ENCODE data around the gene TMEM9.
A peak's percentile ranks its signal among the peaks of the same experiment; 100 is the strongest.

TMEM9 gene

DNA sequence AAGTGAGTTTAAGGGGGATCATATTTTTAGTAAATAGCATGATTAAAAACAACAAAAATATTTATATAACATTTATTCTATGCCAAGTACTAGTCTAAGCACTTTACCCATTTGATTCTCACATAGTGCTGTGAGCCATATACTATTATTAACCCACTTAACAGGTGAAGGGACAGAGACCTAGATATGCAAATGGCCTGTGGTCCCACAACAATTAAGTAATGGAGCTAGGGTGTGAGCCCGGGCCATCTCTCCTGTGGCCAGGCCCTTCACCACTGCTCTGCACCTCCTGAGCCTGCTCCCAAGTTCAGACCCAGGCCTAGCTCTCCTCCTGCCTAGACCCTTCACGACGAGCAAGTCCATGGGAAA is 27.8 kb downstream of the TMEM9 start:
- DNase-seq = no peak

DNA sequence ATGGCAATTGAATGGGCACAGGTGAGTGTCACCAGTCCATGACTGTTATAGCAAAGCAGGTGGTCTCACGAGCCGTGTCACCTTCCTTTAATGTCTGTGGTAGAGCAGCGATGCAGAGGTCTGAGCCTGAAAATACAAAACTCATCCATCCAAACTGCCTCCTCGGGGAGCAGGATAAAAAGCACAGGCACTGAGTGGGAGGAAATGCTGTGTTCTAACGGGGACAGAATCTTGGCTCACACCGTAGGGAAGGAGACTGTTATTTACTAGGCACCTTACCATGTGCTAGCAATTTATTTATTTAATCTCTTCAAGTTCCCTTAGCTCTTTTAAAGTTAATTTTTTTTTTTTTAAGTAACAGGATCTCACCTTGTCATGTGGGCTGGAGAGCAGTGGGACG is 28.5 kb downstream of the TMEM9 start:
- DNase-seq = no peak

DNA sequence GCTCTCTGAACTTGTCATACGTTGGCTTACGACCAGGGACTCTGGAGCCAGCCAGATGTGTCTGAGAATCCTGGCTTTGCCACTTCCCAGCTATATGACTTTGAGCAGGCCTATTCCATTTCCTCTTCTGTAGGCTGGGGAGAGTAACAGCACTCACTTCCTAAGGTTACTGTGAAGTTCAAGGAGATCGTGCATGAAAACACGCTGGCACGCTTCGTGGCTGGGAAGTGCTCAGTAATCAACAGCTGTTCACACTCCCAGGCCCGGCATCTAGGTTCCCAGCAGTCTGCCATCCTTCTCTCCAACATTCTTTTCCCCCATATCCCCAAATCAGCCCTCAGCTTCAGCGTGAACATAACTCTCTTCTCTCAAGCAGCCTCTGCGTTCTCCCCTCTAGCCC is 29.3 kb downstream of the TMEM9 start:
- no peak for DNase-seq

DNA sequence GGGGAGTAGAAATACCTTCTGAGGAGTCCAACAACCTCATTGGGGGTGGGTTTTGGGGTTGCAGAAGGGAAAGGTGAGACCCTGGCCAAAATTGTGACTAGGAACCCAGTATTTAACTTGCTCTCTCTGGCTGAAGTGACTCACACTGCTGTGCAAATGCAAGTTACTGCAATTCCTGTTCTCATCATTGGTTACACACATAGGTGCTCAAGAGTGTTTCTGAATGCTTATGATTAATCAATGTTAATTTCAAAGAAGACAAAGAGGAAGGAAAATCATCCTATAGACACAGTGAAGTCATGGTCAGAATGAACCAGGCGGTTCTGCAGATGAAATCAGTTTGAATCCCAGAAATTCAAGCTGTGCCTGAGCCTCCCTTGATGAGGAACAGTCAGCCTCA is 30.4 kb downstream of the TMEM9 start:
- DNase-seq = no peak

DNA sequence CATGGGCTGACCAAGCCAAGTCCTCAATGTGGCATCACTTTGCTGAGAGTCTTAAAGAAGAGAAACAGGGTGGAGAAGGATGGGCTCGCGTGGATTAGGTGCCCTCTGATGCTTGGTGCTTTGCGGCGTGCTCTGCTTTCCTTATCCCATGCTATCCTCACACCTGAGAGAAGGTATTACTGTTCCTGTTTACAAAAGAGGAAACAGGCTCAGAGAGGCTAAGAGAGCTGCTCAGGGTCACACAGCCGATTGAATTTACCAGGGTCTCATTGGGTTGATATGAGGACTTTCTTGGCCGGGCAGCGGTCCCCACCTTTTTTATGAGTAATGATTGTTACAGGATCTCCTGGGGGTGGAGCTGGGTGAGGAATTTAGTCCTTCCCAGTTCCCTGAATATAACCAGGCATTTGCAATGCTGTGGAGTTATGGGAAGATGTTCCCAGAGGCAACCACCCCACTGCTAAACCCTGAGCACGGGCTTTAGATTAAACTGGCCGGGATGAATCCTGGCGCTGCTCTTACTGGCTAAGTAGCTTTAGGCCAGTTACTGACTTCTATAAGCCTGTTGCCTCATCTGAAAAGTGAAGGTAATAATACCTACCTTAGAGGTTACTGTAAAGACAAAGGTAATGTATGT is 31.8 kb downstream of the TMEM9 start:
- no peak for DNase-seq

DNA sequence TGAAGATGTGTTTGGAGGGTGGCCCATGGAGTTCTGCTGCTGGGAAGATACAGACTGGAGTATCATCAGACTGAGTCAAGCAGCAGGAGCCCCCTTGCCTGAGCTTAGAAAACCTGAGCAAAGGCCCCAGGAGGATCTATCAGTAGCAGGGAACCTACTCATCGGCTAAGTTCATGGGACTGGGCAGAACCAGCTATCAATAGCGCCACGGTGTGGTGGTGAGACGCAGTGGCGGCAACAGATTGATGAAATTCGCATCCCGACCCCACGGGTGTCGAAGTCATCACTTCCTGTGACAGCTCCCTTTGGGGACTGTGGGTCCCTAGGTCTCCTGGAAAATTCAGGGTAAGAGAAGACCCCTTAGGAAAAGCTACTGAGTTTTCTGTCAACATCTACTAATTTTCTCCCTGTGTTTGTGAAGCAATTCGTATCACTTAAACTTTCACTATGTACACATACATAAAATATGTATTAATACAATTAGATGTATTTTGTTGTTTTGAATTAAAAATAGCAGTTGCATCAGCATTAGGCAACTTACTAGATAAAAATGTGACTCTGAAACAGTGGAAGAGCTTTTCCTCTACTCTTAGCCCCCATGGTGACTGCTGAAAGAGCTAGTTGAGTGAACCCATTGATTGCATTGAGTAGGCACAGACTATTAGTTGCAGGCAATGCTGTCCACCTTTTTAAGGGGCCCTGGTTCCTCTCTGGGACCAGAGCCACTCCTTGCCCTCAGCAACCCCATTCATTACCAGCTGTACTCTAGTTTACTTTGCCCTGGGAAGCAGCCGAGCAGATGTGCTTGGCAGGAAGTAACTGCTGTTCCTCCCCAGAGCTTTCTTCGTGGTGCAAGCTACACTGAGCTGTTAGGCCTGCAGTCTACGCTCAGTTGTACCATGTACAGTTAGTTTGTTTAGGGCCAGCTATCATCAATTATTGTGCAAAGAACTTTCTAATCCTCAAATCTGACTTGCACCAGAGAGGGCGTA is 34.8 kb downstream of the TMEM9 start:
- DNase-seq = no peak

DNA sequence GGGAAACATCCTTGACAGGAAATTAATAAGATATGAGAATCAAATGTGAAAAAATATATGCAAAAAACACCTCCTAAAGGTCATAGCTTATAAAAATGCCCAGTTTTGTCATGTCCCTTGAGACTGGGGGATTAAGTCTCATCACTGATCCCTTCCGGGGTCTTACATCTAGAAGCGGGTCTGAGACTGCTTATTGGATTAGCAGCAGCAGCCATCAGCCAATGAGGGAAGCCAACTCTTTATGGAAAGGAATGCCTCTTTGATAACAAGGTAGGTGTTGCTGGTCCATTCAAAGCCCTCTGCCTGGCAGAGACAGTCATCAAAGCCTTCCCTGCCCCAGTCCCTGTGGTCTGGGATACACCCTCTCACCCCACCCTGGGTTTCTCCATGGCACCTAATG is 38.2 kb downstream of the TMEM9 start:
- DNase-seq = no peak

DNA sequence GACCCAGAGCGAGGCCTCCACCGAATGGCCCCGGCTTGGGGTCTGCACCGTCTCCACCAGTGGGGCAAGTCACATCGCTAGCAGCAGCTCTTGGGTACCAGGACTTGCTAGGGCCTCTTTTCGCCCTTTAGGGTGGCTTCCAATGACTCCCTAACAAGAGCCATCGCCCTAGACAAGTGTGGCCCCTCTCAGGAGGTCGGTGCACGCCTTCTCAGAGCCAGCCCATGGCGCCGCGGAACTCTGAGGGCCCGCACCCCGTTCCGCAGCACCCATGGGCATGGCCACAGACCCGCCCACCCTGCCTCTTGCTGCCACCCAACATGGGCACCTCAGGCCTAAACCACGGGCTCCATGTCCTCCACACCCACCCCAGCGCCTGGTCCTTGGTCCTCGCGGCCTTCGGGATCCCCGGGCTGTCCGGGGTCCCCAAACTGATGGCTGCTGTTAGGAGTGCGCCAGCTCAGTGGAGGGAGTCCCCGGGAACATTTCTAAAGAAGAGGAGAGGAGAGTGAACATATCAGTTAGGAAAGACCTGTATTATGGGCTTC is 38.8 kb downstream of the TMEM9 start:
- DNase-seq = no peak

DNA sequence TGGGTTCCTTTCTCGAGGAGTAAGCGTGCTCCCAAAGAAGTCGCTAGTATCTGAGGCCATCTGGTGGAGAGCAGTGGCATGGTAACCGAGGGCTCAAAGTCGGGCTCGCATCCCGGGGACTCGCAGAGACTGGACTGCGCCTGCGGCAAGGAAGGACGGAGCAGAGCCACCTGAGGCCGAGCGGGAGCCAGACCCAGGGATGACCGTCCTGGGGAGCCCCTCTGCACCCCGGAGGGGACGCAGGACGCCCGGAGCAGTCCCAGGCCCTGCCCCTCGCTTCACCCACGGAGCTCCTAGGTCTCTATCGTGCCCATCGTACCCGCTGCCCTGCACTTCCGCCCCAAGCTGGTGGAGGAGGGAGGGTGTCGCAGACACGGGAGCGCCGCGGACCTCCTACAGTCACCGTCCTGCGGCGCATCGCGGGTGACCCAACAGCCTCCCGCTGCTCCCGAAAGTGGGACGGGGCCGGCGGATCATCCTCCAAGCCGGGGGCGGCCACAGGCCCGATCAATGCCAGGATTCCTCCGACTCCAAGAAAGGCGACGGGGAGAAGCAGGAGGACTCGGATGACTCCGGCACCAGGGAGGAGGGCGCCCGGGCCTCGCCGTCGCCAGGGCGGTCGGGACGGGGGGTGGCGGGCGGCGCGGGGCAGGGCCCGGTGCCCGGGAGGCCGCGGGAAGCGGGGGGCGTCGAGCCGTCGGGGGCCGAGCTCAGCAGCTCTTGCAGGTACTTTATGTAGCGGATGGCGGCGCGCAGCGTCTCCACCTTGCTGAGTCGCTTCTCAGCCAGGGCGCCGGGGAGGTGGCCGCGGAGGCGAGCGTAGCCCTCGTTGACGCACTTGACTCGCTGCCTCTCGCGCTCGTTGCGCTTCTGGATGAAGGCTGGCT is 39.8 kb downstream of the TMEM9 start:
- DNase-seq = peak; percentile 76

DNA sequence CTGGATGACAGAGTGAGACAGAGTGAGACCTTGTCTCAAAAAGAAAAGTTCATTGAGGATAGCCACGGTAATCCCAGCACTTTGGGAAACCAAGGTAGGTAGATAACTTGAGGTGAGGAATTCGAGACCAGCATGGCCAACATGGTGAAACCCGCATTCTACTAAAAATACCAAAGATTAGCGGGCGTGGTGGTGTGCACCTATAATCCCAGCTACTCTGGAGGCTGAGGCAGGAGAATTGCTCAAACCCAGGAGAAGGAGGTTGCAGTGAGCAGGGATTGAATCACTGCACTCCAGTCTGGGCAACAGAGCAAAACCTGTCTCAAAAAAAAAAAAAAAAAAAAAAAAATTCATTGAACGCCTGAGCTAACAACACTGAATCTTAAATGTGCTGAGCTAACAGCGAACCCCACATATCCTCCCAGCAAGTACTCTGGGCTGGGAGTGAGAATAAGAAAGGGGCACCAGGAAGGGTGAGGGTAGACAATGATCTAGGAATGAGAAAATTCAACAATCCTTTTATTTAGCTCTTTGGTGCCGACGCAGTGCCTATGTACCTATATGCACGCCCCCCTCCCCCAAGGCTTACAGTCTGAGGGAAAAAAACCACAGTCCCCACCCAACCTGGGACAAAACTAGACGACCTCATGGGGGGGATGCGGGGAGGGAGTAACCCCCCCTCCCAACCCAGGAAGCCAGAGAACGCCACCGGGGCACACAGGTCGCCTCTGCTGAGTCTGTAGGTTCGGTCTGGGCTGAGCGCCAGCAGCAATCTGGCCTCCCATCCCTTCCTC is 40.6 kb downstream of the TMEM9 start:
- DNase-seq = no peak

DNA sequence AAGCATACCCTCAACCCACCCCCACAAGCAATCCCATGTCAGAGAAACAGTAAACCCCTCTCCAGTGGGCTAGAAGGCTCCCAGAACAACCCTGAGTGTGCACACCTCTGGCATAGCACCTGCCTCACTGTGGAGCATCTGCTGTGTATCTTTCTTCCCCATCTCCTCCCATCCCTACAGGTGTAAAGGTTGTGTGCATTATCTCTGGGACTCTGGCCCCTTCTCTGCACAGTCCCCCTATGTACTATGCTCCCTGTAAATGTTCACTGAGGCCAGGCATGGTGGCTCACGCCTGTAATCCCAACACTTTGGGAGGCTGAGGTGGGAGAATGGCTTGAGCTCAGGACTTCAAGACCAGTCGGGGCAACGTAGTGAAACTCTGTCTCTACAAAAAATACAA is 41.3 kb downstream of the TMEM9 start:
- no peak for DNase-seq

DNA sequence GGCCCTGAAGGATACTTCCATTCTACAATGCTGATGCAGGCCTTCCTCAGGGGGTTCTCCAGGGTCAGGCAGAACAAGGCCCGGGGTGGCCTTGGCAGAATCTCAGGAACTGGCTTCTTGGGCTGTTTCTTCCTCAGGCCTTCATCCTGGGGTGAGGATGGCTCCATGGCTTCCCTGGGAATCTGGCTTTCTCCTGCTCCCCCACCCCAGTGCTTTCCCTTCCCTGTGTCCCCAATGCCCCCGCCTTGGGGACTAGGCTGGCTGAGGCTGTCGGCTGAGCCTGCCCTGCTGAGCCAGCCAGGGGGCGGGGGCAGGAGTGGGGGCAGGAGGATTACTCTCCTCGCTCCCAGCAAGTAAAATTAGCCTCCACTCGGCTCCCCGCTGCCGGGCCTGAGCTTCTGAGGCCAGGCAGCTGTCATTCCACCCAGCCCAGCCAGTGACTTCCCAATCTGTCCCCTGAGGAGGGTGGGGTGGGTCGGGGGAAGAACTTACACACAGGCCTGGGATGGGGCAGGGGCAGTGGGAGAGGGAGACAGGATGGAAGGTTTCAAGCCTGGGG is 42.0 kb downstream of the TMEM9 start, which contains the start of gene CACNA1S:
TSS of gene CACNA1S (minus strand) at position 254 of the 559 bp plus-strand sequence. CDS start at position 167, 87 bp downstream.
- DNase-seq = no peak

DNA sequence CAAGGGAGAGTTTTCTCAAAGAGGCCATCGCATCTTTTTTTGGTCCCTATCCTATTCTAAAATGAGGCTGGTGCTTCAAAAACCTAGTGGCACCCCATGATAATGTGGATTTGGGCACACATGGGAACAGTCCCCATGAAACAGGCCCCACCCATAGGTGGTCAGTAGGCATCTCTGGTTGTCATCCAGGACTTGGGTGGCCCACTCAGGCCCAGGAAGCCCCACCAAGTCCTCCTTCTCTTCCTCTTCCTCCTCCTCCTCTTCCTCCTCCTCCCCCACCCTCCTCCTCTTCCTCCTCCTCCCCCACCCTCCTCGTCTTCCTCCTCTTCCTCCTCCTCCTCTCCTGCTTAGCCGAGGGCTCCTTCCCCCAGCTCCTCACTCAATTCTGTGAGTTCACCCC is 42.6 kb downstream of the TMEM9 start:
- DNase-seq = no peak

DNA sequence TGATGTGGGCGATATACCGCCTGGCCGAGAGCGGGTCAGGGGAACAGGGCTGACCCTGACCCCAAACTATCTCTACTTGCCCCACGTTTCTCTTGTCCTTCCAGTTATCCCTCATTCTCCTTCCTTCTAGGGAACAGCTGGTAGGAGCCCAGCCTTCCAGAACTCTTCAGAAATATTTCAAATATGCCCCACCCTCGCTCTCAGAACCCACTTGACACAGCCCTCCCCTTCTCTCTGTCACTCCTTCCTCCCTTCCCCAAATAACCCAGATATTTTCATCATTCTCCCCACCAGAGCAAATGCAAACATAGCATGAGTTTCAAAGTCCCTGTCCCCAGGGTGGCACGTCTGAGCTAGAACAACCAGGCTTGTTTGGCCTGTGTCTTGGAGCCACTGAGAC is 43.1 kb downstream of the TMEM9 start:
- no peak for DNase-seq

DNA sequence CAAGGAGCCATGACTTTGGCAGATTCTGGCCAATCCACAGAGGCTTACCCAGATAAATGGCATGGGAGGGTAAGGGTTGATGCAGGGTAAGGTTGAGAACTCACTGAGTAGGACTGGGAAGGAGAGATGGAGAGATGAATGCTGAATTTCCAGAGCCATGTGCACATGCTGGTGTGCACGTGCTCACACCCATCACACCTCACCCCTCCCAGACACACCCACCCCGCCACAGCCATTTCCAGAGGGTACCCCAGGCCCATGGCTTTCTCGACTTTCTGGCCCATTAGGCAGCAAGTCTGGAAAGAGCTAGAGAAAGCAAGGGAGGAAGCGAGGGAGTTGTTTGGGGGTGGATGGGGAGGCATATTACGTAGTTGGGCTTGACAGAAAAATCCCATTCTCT is 43.7 kb downstream of the TMEM9 start:
- no peak for DNase-seq

DNA sequence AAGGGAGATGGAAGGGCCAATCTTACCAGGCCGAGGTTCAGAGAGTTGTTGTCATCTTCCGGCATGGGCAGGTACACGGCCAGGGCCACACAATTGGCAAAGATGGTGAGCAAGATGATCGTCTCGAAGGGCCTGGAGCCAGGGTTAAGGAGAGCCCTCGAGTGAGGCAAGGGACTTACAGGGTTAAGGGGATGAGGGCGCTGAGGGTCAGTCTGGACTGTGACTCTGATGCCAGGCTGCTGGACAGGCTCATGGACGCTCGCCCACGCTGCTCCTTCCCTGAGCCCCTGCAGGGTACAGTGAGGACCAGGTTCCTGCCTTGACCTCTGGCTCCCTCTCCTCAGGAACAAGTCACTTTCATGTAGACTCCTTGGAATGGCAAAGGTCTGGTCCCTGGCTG is 44.1 kb downstream of the TMEM9 start:
- no peak for DNase-seq

DNA sequence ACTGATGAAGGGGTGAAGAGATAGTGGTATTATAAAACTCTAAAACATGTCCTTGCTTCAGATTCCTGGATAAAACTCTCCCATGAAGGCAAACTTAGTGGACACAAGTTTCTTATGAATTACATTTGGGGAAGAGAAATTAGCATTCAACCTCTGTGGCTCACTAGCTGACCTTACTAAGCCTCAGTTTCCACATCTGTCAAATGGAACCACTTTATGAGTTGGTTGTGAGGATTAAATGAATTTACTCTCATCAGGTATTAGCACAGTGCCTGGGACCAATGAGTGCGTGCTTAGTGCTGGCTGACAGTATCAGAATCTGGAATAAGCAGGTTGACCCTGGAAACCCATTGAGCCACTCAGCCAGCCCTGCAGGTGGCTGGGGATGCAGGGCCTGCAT is 44.6 kb downstream of the TMEM9 start:
- no peak for DNase-seq

DNA sequence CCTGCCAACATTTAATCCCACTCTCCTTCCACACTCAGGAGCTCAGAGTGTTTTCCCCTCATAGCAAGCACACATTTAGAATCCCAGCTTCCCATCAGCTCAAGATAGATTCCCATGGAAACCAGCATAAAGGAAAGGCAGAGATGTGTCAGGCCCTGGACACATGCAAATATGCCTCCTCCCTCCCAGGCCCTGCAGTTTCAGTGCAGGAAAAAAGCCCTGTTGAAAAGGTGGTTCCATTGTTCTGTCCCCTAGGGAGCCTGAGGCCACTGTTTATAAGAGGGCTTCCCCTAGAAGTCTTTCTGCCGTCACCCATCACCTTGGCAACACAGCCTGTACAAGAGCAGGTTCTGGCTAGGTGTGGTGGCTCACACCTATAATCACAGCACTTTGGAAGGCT is 45.7 kb downstream of the TMEM9 start:
- no peak for DNase-seq

DNA sequence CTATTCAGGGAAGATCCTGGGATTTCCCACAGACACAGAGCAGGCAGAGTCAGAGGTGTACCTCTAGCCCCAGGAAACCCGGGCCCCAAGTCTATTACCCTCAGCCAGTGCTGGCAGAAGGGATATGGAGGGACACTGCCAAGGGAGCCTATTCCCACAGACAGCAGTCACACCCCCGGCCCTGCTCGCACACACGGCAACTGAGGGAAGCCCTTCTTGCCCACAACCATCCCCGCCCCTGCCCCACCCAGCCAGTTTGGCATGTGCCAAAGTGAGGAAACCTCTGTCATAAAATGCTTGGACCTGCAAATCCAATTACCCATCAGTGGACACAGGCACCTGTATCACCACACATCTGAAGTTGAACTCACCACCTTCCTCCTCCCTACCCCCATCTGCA is 48.6 kb downstream of the TMEM9 start:
- DNase-seq = no peak

DNA sequence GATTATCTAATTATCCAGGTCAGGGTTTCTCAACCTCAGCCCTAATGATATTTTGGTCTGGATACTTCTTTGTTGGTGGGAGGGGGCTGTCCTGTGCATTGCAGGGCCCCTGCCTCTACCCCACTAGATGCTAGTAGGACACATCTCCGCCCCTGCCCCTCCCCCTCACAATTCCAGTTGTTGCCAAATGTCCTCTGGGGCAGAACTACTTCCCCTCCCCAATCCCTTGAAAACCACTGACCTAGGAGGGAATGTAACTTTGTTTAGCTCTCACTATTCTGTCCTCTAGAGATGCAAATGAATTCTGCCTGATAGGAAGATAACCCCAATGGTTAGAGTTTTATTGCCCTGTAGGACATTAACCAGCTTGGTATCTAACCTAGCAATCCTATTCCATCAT is 50.1 kb downstream of the TMEM9 start:
- DNase-seq = no peak

DNA sequence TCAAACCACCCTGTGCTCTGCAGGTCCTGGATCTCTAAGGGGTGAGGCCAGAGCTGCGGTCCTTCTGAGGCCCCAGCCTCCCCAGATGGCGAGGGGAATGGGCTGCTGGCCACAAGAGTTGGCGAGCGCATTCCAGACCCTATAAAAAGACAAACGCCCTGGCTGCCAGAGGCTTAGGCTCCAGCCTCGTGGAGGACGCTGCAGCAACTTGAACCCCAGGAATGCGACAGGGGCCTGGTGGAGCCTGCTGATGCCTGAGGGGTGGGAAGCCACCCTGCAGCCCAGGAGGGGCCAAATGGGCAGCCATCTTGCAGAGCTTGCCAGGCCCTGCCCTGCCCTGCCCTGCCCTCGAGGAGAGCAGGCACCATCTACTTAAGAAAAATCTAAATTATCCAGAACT is 50.6 kb downstream of the TMEM9 start:
- DNase-seq = no peak

All from NCI-H510A (cell line).